ENCODE data around the gene ZNF81.
A peak's percentile ranks its signal among the peaks of the same experiment; 100 is the strongest.
"Not testable (repeated sequence)": the region's sequence is repeated elsewhere in the genome, so short reads cannot be mapped to it uniquely, and the experiment has no call there.

The ZNF81 gene

DNA sequence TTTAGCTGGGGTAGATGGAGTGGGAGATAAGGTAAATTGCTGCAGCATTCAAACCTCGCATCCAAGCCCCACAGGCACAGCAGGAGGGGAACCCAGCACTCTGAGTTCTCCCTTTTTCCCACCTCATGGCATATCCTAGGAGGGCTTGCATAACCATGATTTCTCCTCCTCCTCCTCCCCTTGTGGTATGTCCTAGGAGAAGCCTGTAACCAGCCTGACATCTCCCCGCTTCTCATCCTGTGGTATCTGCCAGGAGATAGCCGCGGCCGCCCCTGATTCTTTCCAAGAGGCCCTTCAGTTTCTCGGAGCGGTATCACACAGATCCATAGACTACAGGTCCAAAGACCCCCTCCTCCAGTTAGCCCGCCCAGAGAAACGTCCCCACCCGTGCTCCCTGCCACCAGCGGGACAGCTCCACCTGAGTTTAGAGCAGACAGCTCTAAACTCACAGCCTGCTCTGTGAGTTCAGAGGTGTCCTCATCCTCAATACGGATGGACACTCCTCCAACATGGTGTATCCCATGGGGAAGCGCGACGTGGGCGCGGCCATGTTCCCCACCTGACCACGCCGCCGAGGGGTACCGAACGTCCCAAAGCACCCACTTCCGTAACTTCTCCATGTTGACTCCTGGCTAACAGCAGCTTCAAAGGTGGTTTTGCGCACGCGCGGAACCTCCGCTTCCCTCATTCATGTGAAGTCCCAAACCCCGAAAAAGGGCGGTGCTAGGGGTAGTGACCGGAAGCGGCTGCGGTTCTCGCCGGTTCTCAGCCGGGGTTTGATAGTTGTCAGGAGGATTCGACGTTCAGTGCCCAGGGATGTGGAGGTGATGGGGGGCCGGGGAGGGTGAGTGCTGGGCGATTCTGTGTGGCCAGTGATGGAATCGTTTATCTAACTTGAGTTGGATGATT is at the start of gene ZNF81:
ZNF81 (plus strand) TSS at position 739 of the 909 bp plus-strand sequence. CDS start 9,366 bp downstream, outside the sequence.
- peak; percentile 82 for DNase-seq

DNA sequence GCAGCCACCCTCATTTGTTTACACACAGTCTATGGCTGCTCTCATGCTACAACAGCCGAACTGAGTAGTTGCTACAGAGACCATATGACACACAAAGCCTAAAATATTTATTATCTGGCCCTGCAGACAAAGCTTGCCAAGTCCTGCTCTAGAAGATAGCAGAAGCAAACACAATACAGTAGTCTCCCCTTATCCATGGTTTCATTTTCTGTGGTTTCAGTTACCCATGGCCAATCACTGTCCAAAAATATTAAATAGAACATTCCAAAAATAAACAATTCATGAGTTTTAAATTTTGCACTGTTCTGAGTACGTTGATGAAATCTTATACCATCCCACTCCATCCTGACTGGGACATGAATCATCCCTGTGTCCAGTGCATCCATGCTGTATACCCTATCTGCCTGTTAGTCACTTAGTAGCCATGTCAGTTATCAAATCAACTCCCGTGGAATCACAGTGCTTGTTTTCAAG is 40.2 kb upstream of the ZNF81 start:
- no peak for DNase-seq

DNA sequence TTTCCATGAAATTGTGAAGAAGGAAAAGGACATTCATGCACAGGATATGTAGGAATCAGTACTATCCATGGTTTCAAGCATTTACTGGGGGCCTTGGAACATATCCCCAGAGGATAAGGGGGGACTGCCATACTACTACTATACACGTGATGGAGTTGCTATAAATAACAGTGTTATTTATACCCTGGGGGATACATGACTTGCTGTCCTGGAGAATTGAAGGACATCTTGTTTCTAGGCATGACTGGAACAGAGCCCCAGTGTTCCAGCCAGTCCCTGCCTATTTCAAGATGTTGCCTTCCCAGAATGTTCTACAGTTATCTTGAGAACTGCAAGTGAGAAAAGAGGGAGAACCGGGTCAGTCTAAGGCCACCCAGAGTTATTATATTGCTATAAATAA is 39.6 kb upstream of the ZNF81 start:
- no peak for DNase-seq

DNA sequence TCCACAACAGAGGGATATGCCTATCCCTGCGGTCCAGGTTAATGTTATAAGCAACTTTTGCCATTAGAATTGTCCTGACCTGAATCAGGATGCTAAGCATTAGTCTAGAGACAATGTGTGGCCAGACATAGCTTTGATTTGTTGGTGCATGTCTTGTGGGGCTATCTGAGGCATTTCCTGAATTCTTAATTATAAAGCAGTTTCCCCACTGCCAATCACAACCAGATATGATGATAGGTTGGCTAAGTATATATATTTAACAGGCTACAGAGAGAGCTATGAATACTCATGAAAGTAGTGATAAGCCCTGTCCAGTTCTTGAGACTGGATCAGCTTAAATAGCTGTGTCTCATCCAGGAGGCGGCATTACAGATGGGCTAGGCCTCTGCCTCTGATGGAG is 37.8 kb upstream of the ZNF81 start:
- no peak for DNase-seq

DNA sequence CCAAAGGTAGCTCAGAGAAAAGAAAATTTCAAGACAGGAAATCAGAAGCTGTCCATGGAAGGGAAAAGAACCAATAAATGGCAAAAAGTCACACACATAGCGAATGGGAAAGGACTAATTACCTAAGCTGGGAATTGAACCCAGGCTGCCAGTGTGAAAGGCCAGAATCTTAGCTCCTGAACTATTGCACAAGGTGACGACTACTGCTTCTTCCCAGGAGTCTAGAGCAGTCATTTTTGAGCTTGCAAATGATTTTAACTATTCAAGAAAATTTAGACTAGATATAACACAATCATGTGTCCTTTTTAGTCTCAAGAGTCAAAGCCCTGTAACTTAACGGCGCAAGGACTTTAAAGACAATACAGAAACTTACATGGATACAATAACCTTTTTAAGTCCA is 34.1 kb upstream of the ZNF81 start:
- DNase-seq, result peak; percentile 6

DNA sequence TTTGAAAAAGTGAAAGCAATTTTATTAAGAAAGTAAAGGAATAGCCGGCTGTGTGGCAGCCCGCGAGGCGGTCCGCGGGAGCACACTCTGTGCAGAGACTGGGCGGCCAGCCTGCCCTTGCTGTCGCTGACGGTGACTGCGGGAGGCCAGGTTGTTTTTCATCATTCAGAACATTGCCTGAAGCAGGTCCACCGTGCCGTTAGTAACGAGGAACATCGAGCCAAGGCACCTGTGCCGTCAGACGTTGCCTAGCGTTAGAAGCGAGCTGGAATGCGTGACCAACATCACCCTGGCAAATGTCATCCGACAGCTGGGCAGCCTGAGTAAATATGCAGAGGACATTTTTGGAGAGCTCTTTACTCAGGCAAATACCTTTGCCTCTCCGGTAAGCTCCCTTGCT is 33.6 kb upstream of the ZNF81 start:
- peak; percentile 2 for DNase-seq

DNA sequence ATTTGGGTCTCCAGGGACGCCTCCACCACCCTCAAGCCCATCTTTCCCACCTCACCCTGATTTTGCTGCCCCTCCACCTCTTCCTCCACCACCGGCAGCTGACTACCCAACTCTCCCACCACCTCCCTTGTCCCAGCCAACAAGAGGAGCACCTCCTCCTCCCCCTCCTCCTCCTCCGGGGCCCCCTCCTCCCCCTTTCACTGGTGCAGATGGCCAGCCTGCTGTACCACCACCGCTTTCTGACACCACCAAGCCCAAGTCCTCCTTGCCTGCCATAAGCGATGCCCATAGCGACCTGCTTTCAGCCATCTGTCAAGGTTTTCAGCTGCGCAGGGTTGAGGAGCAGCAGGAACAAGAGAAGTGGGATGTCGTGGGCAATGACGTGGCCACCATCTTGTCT is 32.4 kb upstream of the ZNF81 start:
- DNase-seq, result no peak

DNA sequence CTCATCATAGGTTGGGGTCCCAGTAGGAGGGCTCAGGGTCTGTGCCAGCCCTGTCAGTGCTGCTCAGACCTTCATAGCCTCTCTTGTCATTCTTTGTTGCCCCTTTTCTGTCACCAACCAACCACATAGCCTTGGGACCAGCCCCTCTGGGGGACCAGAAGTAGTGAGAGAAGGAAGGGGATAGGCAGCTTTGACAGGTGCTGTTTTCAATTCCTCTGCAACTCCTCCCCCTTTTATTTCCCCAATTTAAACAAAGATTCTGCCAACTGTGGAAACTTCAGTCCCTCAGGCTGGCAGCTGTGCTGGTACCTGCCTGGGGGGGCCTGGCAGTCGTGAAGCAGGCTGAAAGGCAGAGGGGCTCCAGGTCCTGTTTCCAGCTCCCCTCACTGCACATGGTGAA is 30.9 kb upstream of the ZNF81 start:
- DNase-seq, result not testable (repeated sequence)

DNA sequence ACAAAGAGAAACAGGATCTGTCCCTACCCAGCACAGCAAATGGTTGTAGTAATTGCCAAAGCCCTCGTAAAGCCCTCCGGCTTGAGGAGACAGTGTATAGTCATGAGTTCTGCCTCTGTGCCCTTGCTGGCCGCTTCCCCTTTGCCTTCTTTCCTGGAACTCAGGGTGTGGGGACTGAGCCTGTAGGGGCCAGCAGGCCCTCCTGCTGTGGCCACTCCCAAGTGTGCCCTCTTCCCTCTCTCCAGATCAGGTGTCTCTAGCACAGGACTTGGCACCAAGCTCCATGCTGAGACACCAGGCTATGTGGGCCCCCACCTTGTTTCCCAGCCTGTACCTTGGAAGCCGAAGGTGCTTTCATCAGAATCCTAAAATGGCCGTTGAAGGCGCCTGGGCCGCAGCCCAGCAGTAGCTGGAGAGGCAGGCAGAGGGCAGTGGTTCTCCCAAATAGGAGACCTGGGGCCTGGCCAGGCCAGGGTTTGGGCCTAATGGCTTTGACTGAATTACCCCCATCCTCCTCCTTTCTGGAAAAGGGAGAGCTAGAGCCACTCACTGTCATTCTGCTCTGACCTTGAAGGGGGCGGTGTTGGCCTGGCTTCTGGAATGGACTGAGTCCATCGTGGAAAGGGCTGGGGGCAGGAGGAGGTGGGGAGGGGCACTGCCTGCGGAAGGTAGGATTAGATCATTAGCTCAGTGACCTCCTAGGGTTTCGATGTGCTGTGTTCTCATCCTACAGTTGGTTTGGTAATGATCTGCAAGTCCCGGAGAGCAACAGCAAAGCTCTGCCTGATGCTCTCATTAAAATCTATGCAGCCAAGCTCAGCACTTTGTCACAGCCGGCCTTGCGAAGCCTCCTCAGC is 30.1 kb upstream of the ZNF81 start:
- DNase-seq, result not testable (repeated sequence)

DNA sequence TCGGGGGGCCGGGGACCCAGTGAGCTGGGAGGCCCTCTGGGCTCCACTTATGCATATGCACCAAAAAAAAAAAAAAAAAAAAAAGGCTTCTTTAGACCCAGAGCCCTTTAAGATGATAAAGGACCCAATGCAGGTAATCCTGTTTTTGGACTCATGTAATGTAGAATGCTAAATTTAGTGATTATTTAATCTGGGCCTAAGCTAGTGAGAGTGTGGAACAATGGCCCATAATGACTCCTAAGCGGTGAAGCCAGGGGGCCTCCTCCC is 29.5 kb upstream of the ZNF81 start:
- not testable (repeated sequence) for DNase-seq

DNA sequence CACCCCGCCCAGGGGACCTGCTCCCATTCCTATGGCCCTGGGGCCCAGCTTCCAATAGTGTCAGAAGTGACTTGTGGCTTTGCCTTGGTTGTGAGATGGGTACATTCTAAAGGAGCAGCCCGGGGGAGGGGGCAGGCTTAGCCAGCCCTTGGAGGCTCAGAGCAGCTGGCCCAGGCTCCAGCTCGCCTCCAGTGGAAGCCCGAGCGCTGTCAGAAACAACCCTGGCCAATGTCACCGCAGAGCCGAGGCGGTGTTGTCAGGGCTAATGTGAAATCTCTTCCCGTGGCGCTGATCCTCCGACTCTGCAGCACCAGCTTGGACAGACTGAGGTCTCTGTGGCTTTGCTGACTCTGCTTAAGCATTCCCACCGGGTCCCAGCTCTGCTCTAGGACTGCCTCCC is 29.2 kb upstream of the ZNF81 start:
- DNase-seq, result no peak

DNA sequence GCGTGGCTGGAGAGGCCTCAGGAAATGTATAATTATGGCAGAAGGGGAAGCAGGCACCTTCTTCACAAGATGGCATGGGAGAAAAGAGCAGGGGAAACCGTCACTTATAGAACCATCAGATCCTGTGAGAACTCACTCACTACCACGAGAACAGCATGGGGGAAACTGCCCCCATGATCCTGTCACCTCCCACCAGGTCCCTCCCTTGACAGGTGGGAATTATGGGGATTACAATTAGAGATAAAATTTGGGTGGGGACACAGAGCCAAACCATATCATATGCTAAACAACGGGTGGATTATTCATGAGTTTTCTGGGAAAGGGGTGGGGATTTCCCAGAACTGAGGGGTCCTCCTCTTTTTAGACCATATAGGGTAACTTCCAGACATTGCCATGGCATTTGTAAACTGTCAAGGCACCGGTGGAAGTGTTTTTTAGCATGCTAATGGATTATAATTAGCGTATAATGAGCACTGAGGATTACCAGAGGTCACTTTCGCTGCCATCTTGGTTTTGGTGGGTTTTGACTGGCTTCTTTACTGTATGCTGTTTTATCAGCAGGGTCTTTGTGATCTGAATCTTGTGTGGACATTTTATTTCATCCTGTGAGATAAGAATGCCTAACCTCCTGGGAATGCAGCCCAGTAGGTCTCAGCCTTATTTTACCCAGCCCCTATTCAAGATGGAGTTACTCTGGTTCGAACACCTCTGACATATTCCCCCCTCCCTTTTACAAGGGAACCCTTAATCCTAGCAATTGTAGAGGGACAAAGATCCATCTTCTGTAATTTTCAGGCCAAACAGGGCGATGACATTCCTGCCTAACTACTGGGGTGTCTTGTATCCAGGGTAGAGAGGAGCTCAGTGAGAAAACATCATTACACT is 27.6 kb upstream of the ZNF81 start:
- DNase-seq, result no peak

DNA sequence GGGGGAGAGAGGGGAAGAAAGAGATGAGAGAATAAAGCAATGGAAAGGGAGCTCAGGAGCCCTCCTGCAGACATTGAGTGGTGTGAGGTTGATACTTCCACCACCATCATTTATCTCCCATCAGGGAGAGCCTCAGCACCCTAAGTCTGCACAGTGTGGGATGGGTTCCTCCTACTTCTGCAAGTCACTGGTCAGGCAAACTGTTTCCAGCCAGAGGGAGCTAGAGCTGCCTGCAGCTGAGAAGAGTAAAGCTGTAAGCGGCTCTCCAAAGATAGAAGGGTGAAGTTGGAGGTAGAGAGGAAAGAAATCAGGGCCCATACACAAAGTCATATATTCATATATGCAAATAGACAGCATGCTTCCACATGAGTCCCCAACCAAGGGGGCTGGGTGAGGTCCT is 21.9 kb upstream of the ZNF81 start:
- no peak for DNase-seq

DNA sequence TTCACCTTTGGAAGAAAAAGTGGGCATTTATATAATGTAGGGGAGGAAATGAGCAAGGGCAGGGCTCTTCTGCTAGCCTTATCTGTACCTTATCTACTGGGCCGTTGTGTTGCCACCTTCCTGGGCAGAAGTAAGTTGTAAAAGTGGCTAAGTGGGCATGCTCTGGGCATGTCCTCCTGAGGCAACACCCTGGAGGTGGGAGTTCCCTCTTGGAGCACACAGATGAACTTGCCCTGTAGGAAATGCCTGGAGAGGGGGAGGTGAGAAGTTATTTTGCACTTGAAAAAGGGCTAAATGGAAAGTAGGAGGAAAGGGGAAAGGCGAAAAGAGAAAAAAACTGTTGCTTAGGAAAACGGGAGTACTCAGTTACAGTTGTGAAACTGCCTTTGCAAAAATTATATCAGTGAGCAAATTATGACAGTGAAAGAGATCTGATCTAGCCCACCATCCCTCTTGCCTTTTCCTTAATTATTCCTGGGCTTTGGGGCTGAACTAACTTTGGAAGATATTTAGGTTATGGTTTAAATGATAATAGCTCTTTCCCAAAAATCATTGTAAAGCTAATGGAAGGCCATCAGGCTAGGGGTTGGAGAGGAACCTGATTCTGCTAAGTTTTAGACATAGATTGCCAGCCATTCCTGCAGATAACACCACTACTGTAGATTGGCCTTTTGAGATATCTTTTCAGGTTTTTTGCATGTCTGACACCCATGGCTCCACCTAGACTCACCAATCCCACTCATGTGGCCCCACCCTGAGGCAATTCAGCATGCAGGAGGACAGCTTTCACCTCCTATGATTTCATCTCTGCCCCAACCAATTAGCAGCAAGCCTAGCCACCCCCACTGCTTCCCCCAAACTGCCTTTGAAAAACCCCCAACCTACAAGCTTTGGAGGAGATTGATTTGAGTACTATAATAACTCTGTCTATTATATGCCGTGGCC is 20.5 kb upstream of the ZNF81 start:
- DNase-seq, result no peak

DNA sequence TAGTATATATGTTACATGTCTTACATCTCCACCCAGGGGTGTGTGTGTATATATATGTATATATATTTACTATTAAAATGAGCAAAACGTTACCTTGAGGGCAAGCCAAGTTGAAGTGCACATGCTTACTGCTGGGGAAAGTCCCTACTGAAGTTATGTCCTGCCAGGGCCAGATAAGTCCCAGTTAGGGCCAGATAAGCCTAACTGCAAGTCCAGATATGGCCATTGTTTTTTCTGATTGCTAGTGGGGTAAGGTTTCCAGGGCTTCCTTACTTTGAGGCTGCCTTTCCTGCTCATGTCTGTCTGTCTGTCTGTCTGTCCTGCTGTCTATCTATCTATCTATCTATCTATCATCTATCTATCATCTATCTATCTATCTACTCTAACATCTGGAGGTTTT is 19.3 kb upstream of the ZNF81 start:
- no peak for DNase-seq

DNA sequence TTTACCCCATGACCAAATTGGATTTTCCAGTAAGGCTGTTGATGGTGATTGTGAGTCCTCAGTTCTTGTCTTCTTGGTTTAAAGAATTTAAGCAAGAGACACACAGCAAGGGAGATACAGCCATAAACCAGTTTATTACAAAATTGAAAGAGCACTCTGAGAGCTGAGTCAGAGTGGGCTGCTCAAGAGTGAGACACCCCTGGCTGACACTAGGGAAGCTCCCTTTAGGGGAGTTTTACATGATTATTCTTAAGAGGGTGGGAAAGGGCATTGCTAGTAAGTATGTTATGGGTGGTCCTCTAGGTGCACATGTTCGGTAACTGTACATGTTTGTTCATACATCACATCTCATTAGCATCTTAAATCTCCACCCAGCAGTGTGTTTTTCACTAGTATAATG is 18.8 kb upstream of the ZNF81 start:
- no peak for DNase-seq

DNA sequence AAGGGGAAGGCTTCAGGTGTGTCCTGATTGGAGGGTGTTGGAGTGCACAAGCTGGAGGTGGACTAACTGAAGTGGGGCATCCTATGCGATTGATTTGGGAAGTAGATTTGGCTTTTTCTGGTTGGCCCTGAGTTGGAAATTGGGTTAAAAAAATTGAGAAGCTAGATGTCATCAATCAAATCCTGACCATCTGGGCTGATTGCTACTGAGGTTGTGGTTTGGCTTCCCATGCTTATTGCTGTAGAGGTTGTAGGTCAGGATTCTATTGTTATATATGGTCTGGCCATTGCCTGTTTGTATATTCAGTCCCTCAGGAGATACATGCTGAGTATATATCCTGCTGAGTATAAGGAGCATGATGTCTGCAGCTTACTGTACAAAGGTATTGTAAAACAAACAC is 7.7 kb upstream of the ZNF81 start:
- DNase-seq, result no peak

DNA sequence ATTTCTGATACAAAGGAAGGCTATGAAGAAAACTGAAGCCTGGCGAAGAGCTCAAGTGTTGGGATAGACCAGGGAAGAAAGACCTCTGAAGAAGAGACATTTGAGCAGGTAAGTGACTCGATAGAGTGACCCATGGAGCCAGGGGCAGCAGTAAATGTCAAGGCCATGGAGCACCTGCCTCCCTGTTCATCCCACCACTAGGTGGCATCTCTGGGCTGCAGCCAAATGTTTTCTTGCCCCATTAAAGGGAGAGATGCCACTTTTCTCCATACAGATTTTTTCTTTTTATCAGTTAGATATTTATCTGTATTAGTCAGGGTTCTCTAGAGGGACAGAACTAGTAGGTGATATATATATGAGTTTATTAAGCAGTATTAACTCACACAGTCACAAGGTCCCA is 4.9 kb upstream of the ZNF81 start:
- DNase-seq, result peak; percentile 23

DNA sequence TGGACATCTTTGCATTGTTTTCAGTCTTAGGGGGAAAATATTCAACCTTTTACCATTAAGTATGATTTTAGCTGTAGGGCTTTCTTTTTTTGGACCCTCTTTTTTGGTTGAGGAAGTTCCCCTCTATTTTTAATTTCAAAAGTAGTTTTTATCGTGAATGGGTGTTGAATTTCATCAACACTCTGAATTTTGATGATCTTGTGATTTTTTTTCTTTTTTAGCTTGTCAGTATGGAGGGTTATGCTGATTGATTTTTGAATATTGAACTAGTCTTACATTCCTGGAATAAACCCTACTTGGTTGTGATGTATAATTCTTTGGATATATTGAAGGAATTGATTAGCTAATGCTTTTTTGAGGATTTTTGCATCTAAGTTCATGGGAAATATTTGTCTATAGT is 1.7 kb downstream of the ZNF81 start:
- DNase-seq, result no peak

DNA sequence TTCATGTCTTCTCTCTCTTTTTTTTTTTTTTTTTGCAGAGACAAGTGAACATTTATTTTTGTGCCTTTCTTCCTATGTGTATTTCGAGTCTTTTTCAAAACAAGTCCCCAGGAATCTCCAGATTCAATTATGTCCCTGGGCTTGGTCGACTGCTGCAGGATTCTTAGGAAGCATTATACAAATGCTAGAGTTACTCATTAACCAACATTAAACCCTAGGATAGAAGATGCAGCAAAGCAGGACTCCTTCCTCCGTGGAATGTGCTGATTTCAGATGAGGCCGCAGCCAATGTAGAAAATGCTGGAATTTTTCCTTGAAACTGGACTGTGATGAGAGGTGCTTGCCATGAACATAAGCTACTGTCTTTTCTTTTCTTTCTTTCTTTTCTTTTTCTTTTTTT is 3.4 kb downstream of the ZNF81 start:
- no peak for DNase-seq

DNA sequence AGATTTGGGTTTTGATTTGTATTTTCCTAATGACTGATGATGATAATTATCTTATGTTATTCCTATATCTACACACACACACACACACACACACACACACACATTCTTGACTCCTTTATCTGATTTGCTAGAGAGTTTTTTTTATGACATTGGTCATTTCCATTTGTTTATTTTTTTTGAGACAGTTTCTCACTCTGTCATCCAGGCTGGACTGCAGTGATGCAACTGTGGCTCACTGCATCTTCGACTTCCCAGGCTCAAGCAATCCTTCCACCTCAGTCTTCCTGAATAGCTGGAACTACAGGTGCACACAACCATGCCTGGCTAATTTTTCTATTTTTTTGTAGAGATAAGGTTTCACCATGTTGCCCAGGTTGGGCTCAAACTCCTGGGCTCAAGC is 6.7 kb downstream of the ZNF81 start:
- DNase-seq, result no peak

DNA sequence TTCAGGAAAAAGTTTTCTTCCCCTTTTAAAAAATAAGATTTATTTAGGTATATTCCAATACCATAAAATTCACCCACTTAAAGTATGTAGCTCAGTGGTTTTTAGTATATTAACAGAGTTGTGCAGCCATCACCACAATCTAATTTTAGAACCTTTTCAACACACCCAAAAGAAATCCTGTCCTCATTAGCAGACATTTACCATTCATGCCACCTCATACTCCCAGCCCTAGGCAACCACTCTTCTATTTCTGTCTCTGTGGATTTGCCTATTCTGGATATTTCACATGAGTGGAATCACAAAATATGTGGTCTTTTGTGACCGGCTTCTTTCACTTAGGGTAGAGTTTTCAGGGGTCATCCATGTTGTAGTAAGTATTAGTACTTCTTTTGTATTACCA is 7.4 kb downstream of the ZNF81 start:
- no peak for DNase-seq

Measured in DMS79 treated with DMSO at 0.1 percent for 48 hours (cell line).